ENCODE results near the gene PRDM16. TPM values are rescaled to one million over a fixed set of nuclear protein-coding genes. Genes with fewer than 3 reads are reported as not detected.

The PRDM16 gene
- total and polyA plus RNA-seq, 2 experiments from 2014 or later: 0.14 to 0.16 TPM

GRCh38 chr1:3465935-3466321, 396.9 kb downstream of the PRDM16 start (continued):
- TF ChIP-seq, protein P1, sequence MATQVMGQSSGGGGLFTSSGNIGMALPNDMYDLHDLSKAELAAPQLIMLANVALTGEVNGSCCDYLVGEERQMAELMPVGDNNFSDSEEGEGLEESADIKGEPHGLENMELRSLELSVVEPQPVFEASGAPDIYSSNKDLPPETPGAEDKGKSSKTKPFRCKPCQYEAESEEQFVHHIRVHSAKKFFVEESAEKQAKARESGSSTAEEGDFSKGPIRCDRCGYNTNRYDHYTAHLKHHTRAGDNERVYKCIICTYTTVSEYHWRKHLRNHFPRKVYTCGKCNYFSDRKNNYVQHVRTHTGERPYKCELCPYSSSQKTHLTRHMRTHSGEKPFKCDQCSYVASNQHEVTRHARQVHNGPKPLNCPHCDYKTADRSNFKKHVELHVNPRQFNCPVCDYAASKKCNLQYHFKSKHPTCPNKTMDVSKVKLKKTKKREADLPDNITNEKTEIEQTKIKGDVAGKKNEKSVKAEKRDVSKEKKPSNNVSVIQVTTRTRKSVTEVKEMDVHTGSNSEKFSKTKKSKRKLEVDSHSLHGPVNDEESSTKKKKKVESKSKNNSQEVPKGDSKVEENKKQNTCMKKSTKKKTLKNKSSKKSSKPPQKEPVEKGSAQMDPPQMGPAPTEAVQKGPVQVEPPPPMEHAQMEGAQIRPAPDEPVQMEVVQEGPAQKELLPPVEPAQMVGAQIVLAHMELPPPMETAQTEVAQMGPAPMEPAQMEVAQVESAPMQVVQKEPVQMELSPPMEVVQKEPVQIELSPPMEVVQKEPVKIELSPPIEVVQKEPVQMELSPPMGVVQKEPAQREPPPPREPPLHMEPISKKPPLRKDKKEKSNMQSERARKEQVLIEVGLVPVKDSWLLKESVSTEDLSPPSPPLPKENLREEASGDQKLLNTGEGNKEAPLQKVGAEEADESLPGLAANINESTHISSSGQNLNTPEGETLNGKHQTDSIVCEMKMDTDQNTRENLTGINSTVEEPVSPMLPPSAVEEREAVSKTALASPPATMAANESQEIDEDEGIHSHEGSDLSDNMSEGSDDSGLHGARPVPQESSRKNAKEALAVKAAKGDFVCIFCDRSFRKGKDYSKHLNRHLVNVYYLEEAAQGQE (IDR thresholded peaks at IDR 0.05; ENCODE audit: unreplicated experiment): no peak
- TF ChIP-seq STAT1 (IDR thresholded peaks at IDR 0.05; ENCODE audit: unreplicated experiment): no peak
- no peak for TF ChIP-seq JUNB (IDR thresholded peaks at IDR 0.05; ENCODE audit: unreplicated experiment)
- TF ChIP-seq, protein P2, sequence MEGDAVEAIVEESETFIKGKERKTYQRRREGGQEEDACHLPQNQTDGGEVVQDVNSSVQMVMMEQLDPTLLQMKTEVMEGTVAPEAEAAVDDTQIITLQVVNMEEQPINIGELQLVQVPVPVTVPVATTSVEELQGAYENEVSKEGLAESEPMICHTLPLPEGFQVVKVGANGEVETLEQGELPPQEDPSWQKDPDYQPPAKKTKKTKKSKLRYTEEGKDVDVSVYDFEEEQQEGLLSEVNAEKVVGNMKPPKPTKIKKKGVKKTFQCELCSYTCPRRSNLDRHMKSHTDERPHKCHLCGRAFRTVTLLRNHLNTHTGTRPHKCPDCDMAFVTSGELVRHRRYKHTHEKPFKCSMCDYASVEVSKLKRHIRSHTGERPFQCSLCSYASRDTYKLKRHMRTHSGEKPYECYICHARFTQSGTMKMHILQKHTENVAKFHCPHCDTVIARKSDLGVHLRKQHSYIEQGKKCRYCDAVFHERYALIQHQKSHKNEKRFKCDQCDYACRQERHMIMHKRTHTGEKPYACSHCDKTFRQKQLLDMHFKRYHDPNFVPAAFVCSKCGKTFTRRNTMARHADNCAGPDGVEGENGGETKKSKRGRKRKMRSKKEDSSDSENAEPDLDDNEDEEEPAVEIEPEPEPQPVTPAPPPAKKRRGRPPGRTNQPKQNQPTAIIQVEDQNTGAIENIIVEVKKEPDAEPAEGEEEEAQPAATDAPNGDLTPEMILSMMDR (conservative IDR thresholded peaks at IDR 0.05; ENCODE audit: low read depth in 2 of 2): no peak
- no peak for TF ChIP-seq POLR2AphosphoS5 (IDR thresholded peaks at IDR 0.05; ENCODE audit: low read depth)

GRCh38 chr1:3466366-3467075, 397.5 kb downstream of the PRDM16 start:
- Histone ChIP-seq H3K27me3 (ENCODE audit: insufficient read depth) (no peaks in the 10 kb centered on the region), H3K79me2 (replicated peaks; ENCODE audit: insufficient read depth) (no peaks in the 10 kb centered on the region), H3K27ac (ENCODE audit: low read depth) (no peak overlapping the region), H3K9me2 (ENCODE audit: insufficient read depth) (no peaks in the 10 kb centered on the region), H3K36me3 (ENCODE audit: insufficient read depth) (no peaks in the 10 kb centered on the region), H3F3A (replicated peaks; ENCODE audit: low read depth) (no peaks in the 10 kb centered on the region), H3K4me1 (ENCODE audit: insufficient read depth) (peaks cover 5% of the 10 kb centered on the region; the same call in 1 of the 2 replicates), H3K4me2 (no peak overlapping the region), H2AFZ (no peak overlapping the region), H3K4me3 (no peak overlapping the region), H4K20me1 (replicated peaks; ENCODE audit: insufficient read depth) (no peaks in the 10 kb centered on the region)
- Mint-ChIP-seq H3K27me3 (ENCODE audit: insufficient read depth, low read depth, poor library complexity) (peaks cover 7% of the 10 kb centered on the region), H3K27ac (no peak overlapping the region), H3K4me3 (no peak overlapping the region), H3K36me3 (ENCODE audit: low read depth) (peaks cover 6% of the 10 kb centered on the region; the same call in 2 of the 3 replicates), H3K4me1 (peaks cover 11% of the 10 kb centered on the region), H3K9me3 (no peaks in the 10 kb centered on the region)
- no peak for DNase-seq (ENCODE audit: low spot score)
- TF ChIP-seq NANOG (IDR thresholded peaks at IDR 0.05; ENCODE audit: borderline replicate concordance): no peak
- TF ChIP-seq POLR2AphosphoS5 (IDR thresholded peaks at IDR 0.05; ENCODE audit: low read depth): no peak
- TF ChIP-seq CREB1 (CRISPR knock-in tag; IDR thresholded peaks at IDR 0.05; ENCODE audit: low read depth): no peak
- TF ChIP-seq, protein P3, sequence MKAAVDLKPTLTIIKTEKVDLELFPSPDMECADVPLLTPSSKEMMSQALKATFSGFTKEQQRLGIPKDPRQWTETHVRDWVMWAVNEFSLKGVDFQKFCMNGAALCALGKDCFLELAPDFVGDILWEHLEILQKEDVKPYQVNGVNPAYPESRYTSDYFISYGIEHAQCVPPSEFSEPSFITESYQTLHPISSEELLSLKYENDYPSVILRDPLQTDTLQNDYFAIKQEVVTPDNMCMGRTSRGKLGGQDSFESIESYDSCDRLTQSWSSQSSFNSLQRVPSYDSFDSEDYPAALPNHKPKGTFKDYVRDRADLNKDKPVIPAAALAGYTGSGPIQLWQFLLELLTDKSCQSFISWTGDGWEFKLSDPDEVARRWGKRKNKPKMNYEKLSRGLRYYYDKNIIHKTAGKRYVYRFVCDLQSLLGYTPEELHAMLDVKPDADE (IDR thresholded peaks at IDR 0.05): no peak
- no peak for ATAC-seq

All from GM23338 (cell line).